ENCODE measurements around the gene SCYGR6. TPM values are rescaled to one million over a fixed set of nuclear protein-coding genes. Genes with fewer than 3 reads are reported as not detected.

The SCYGR6 gene
- total RNA-seq, 1 donor from 2014 or later, result not detected

GRCh38 chr2:227674485-227674884 lies 50.1 kb downstream of the SCYGR6 start:
- Mint-ChIP-seq H3K4me3 (ENCODE audit: unreplicated experiment) (no peak overlapping the region), H3K27ac (ENCODE audit: unreplicated experiment) (no peak overlapping the region)

More at GRCh38 chr2:227674485-227674884, 50.1 kb downstream of the SCYGR6 start:
- Mint-ChIP-seq H3K9me3 (ENCODE audit: unreplicated experiment) (no peaks in the 10 kb centered on the region), H3K36me3 (ENCODE audit: unreplicated experiment) (no peaks in the 10 kb centered on the region), H3K4me1 (ENCODE audit: unreplicated experiment) (no peaks in the 10 kb centered on the region), H3K27me3 (ENCODE audit: unreplicated experiment) (peaks cover 16% of the 10 kb centered on the region)
- TF ChIP-seq CTCF (IDR thresholded peaks at IDR 0.05), result no peak
- no peak for DNase-seq (ENCODE audit: extremely low spot score, unreplicated experiment)

Other genes starting within 250 kb of the SCYGR6 start
- gene SCYGR2, start 125.9 kb downstream of the SCYGR6 start, total RNA-seq, result not detected in 2 replicates
- not detected in 2 replicates for gene SCYGR3, start 109.9 kb downstream of the SCYGR6 start, total RNA-seq
- not detected in 2 replicates for gene SCYGR4, start 107.3 kb downstream of the SCYGR6 start, total RNA-seq
- not detected in 2 replicates for gene SCYGR5, start 58.0 kb downstream of the SCYGR6 start, total RNA-seq
- gene SLC19A3, start 6.7 kb downstream of the SCYGR6 start, total RNA-seq, result not detected in 2 replicates
- not detected in 2 replicates for gene SCYGR7, start 3.6 kb upstream of the SCYGR6 start, total RNA-seq
- not detected in 2 replicates for gene SCYGR8, start 21.1 kb upstream of the SCYGR6 start, total RNA-seq
- not detected in 2 replicates for gene CCL20, start 89.1 kb upstream of the SCYGR6 start, total RNA-seq
- not detected in 2 replicates for gene DAW1, start 146.9 kb upstream of the SCYGR6 start, total RNA-seq